D721Med (cell line): ENCODE results near the gene ACR.
A peak's percentile ranks its signal among the peaks of the same experiment; 100 is the strongest.
"Not testable (repeated sequence)": the region's sequence is repeated elsewhere in the genome, so short reads cannot be mapped to it uniquely, and the experiment has no call there.

Experiments used
- DNase-seq: peaks from one replicate; pipeline ENCODE4 v3.0.0; 2011; ENCODE audit warnings: low spot score; ENCODE audit not compliant: insufficient read length
- FAIRE-seq: peaks from 2 replicates; lab custom pipeline; 2011; peaks lifted over from hg19 to GRCh38; lab: Jason Lieb, UNC
- CTCF ChIP-seq: IDR thresholded peaks from 2 replicates; pipeline ENCODE4 v1.5.1; 2012; ENCODE audit warnings: mild to moderate bottlenecking, control low read depth; ENCODE audit not compliant: insufficient read depth; ENCODE audit errors: missing control alignments

Gene ACR

GRCh38 chr22:50756949-50757491 lies 19.0 kb downstream of the ACR start:
- DNase-seq, FAIRE-seq: not testable (repeated sequence)
- TF ChIP-seq CTCF, result peak; percentile 26

- not testable (repeated sequence) for FAIRE-seq
Observed at GRCh38 chr22:50759597-50760341, 21.8 kb downstream of the ACR start.

GRCh38 chr22:50761829-50762228 lies 23.8 kb downstream of the ACR start:
- not testable (repeated sequence) for DNase-seq, FAIRE-seq

More at GRCh38 chr22:50759597-50760341, 21.8 kb downstream of the ACR start:
- not testable (repeated sequence) for DNase-seq

GRCh38 chr22:50764288-50764687 lies 26.3 kb downstream of the ACR start:
- DNase-seq, FAIRE-seq: not testable (repeated sequence)

- not testable (repeated sequence) for DNase-seq, FAIRE-seq
- TF ChIP-seq CTCF, result peak; percentile 59
Observed at GRCh38 chr22:50775132-50775531, 37.1 kb downstream of the ACR start.

GRCh38 chr22:50777631-50778030 lies 39.6 kb downstream of the ACR start:
- FAIRE-seq, DNase-seq: not testable (repeated sequence)

GRCh38 chr22:50780244-50780643 lies 42.2 kb downstream of the ACR start:
- not testable (repeated sequence) for DNase-seq, FAIRE-seq

GRCh38 chr22:50782253-50782652 lies 44.2 kb downstream of the ACR start:
- DNase-seq, FAIRE-seq: not testable (repeated sequence)

- peak; percentile 49 for DNase-seq
Observed at GRCh38 chr22:50783033-50783879, 45.3 kb downstream of the ACR start, which contains the start of gene RABL2B. Gene RABL2B (minus strand): TSS chr22:50783636. CDS start chr22:50782294, 1,342 bp downstream.

GRCh38 chr22:50783880-50784276 lies 45.9 kb downstream of the ACR start:
- not testable (repeated sequence) for DNase-seq, FAIRE-seq

More at GRCh38 chr22:50783033-50783879, 45.3 kb downstream of the ACR start, which contains the start of gene RABL2B:
- FAIRE-seq, result not testable (repeated sequence)

- not testable (repeated sequence) for DNase-seq, FAIRE-seq
Observed at GRCh38 chr22:50785289-50785688, 47.3 kb downstream of the ACR start.

GRCh38 chr22:50786936-50787335 lies 48.9 kb downstream of the ACR start:
- FAIRE-seq, DNase-seq: not testable (repeated sequence)
